ENCODE measurements around the gene ADAM23. TPM values are rescaled to one million over a fixed set of nuclear protein-coding genes. Genes with fewer than 3 reads are reported as not detected.

The ADAM23 gene
- total RNA-seq, 2 donors from 2014 or later: 2.2 to 3.3 TPM

DNA sequence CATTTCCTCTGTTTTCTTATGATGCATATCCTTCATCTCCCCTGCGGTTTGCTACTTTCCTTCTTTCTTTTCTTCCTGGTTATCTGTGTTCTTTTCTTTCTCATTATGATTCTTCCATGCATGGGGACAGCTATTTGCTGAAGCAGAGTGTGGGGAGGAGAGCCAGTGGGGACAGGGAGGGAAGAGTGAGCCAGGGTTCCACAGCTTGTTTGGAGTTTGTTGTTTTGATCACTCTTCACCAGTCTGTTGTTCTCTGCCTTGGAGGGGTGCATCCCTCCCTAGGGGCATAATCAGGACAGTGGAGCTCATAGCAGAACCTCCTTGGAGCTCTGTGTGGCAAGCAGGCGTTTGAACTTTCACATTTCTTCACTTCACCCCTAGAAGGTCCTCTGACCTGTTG, 68.0 kb downstream of the ADAM23 start:
- no peak overlapping the region for H3K4me3 Mint-ChIP-seq
- H3K4me1 Mint-ChIP-seq: peaks cover 12% of the 10 kb centered on the region
- H3K36me3 Mint-ChIP-seq (ENCODE audit: low read depth): no peaks in the 10 kb centered on the region
- H3K27me3 Mint-ChIP-seq: peaks cover 3% of the 10 kb centered on the region
- no peaks in the 10 kb centered on the region for H3K9me3 Mint-ChIP-seq
- peak; percentile 21 for ATAC-seq (replicated peaks)
- no peak overlapping the region for H3K27ac Mint-ChIP-seq

DNA sequence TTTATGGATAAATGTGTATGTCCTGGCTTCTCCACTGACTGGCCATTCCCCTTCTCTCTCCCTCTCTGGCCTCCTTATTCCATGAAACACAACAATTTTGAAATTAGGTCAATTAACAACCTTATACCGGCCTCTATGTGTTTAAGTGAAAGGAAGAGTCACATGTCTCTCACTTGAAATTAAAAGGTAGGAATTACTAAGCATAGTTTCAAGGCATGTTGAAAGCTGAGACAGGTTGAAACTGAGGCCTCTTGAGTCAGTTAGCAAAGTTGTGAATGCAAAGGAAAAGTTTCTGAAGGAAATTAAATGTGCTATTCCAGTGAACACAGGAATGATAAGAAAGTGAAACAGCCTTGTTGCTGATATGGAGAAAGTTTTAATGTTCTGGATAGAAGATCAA, 69.7 kb downstream of the ADAM23 start:
- peaks cover 3% of the 10 kb centered on the region for H3K27me3 Mint-ChIP-seq
- no peaks in the 10 kb centered on the region for H3K9me3 Mint-ChIP-seq
- H3K27ac Mint-ChIP-seq: no peak overlapping the region
- peak overlapping the region; percentile 6 for H3K4me3 Mint-ChIP-seq
- ATAC-seq (replicated peaks): peak; percentile 83
- peaks cover 12% of the 10 kb centered on the region for H3K4me1 Mint-ChIP-seq
- H3K36me3 Mint-ChIP-seq (ENCODE audit: low read depth): no peaks in the 10 kb centered on the region

DNA sequence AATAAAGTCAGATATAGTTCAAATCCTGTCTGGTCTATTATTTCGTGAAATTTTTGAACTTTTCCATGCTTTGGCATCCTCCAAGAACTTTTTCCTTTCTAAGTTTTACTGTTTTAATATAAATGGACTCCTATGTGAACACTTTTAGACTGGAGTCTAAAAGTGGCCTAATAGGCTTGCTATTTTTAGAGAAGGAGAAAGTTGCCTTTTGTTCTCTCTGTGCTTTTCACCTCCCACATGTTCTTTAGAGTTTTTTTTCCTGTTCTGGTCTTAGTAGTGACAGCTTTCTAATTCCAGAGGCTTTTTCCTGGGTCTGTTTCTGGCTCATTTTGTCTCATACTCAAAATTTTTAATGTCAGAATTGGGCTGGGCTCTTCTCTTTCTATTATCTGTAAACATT, 72.2 kb downstream of the ADAM23 start:
- no peak for ATAC-seq (replicated peaks)
- Mint-ChIP-seq H3K36me3 (ENCODE audit: low read depth) (no peaks in the 10 kb centered on the region), H3K27me3 (peaks cover 5% of the 10 kb centered on the region), H3K4me1 (peaks cover 12% of the 10 kb centered on the region), H3K9me3 (no peaks in the 10 kb centered on the region), H3K4me3 (no peak overlapping the region), H3K27ac (no peak overlapping the region)

DNA sequence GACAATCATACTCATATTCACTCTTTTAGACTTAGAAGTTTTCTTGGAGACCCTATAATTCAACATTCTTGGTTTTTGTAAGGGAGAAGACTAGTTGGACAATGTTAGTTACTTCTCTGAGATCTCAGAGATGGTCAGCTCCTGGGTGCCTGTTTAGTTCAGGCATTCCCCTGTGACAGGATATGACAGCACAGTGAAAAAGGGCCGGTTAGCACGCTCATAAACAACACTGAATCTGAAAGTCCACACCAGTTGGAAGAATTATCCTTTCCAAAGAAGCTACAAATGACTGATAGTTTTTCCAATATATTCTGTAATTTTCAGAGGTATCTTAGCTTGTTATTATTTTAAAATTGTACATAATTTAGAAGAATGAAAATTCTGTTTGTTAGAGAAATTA, 75.7 kb downstream of the ADAM23 start:
- Mint-ChIP-seq H3K9me3 (no peaks in the 10 kb centered on the region), H3K4me1 (no peaks in the 10 kb centered on the region), H3K4me3 (peak overlapping the region; percentile 22), H3K27ac (no peak overlapping the region), H3K27me3 (peaks cover 3% of the 10 kb centered on the region), H3K36me3 (ENCODE audit: low read depth) (no peaks in the 10 kb centered on the region)
- peak; percentile 73 for ATAC-seq (replicated peaks)

DNA sequence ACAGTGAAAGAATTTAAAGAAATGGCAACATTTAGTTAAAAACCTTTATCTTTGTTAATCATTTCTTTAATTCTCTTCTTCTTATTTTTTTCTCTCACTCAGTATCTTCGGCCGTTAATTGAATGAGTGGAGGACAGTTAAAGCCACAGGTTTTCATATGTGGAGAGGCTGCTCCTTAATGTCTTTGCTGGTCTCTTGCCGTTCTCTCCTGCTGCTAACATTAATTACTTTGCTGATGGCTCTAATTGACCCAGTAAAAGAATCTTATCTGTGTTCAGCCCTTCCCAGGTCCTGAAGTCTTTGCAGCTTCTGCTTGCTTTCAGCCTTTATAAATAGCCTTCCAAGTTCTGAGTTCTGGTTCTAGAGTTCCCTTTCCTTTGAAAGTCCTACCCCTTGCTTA, 77.1 kb downstream of the ADAM23 start:
- Mint-ChIP-seq H3K36me3 (ENCODE audit: low read depth) (no peaks in the 10 kb centered on the region), H3K27me3 (peaks cover 3% of the 10 kb centered on the region), H3K9me3 (no peaks in the 10 kb centered on the region), H3K4me1 (no peaks in the 10 kb centered on the region), H3K4me3 (no peak overlapping the region), H3K27ac (no peak overlapping the region)
- ATAC-seq (replicated peaks): no peak

DNA sequence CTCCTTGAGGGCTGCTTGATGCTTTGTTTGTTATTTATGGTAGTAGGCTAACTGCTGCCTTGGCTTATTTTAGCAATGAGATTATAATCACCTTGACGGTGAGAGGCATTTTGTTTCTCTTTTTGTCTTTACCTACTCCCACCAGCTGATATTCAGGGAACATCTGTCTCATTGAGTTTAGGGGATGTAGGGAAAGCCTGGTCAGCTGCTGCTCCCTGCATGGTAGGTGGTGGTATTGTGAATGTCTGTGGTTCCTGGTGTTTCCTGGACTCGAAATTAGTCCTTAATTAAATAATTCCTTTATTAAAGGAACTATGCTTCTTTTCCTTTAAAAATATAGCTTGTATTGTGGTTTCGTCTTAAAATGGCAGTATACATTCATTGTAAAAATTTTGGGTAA, 77.8 kb downstream of the ADAM23 start:
- ATAC-seq (replicated peaks): no peak
- H3K4me1 Mint-ChIP-seq: no peaks in the 10 kb centered on the region
- H3K27me3 Mint-ChIP-seq: peaks cover 3% of the 10 kb centered on the region
- no peak overlapping the region for H3K27ac Mint-ChIP-seq
- H3K36me3 Mint-ChIP-seq (ENCODE audit: low read depth): no peaks in the 10 kb centered on the region
- H3K4me3 Mint-ChIP-seq: no peak overlapping the region
- no peaks in the 10 kb centered on the region for H3K9me3 Mint-ChIP-seq

DNA sequence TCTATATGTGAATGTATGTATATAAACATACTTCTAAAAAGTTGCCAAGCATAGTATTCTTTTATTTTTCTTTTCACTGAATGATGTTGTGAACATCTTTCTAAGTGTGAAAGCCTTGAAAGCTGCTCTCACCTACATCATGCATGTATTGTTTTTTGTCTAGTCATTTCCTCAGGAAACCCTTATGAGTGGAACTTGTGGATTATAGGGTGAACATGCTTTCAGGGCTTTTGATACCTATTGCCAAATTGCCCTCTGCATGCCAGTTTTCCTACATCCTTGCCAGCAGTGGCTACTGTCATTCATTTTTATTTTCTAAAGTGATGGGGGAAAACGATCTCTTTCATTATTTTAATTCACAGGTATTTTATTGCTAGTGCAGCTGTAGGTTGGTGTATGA, 78.3 kb downstream of the ADAM23 start:
- Mint-ChIP-seq H3K9me3 (no peaks in the 10 kb centered on the region), H3K36me3 (ENCODE audit: low read depth) (no peaks in the 10 kb centered on the region), H3K27ac (no peak overlapping the region), H3K4me3 (no peak overlapping the region), H3K4me1 (no peaks in the 10 kb centered on the region), H3K27me3 (peaks cover 3% of the 10 kb centered on the region)
- ATAC-seq (replicated peaks): peak; percentile 73

DNA sequence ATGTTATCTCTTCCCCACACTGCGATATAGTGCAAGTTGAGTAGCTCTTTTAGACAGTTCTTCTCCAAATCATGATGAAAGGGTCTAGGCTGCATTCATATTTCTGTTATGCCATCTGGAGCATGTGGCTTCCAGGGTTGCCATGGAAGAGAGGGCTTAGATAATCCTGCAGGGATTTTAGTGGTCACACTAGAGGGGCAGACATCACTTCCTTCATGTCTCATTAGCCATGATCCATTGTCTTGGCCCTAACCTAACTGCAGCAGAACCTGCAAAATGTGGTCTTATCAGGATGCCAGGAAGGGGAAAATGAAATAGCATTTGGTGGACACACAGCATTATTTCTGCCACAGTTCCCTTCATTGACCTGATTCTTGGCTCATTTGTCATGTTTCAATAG, 83.1 kb downstream of the ADAM23 start:
- H3K27ac Mint-ChIP-seq: no peak overlapping the region
- no peaks in the 10 kb centered on the region for H3K36me3 Mint-ChIP-seq (ENCODE audit: low read depth)
- H3K27me3 Mint-ChIP-seq: no peaks in the 10 kb centered on the region
- no peak overlapping the region for H3K4me3 Mint-ChIP-seq
- no peak for ATAC-seq (replicated peaks)
- no peaks in the 10 kb centered on the region for H3K9me3 Mint-ChIP-seq
- H3K4me1 Mint-ChIP-seq: peaks cover 13% of the 10 kb centered on the region

DNA sequence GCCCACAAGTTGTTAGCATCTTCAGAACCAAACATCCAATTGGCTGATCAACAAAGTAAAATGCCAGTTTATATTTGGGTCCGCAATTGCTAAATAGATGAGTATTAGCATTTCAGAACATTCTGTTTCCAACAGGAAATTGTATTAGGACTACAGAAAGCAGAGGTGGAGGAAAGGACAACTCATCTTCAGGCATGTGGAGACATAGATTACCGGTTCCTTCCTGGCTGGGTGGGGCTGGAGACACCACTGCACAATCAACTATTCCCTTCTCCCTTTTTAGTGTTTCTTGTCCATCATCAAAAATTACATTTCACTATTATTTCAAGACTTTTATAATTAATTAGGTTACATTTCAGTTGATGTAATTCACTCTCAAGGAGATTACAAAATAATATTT, 83.8 kb downstream of the ADAM23 start:
- Mint-ChIP-seq H3K27me3 (no peaks in the 10 kb centered on the region), H3K4me3 (no peak overlapping the region), H3K36me3 (ENCODE audit: low read depth) (no peaks in the 10 kb centered on the region), H3K27ac (no peak overlapping the region), H3K9me3 (no peaks in the 10 kb centered on the region), H3K4me1 (peaks cover 13% of the 10 kb centered on the region)
- ATAC-seq (replicated peaks): no peak

DNA sequence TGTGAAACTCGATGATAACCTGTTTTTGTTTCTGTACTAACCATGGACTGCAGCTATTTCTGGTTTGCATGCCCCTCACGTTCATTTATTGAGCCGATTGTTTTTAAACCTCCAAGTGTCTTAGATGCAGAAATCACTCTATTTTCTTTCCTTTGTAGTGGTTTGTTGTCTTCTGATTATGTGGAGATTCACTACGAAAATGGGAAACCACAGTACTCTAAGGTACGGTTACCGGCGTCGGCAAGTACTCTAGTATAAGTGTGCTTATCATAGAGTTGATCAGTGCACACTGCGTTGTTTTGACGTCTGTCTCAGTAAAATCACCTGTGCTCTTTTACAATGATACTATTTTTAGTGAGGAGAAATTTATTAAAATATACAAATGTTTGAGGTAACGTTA, 87.4 kb downstream of the ADAM23 start:
- peak; percentile 98 for ATAC-seq (replicated peaks)
- Mint-ChIP-seq H3K9me3 (no peaks in the 10 kb centered on the region), H3K4me3 (peak overlapping the region; percentile 67), H3K27ac (peak overlapping the region; percentile 16), H3K36me3 (ENCODE audit: low read depth) (no peaks in the 10 kb centered on the region), H3K4me1 (peaks cover 19% of the 10 kb centered on the region), H3K27me3 (no peaks in the 10 kb centered on the region)

DNA sequence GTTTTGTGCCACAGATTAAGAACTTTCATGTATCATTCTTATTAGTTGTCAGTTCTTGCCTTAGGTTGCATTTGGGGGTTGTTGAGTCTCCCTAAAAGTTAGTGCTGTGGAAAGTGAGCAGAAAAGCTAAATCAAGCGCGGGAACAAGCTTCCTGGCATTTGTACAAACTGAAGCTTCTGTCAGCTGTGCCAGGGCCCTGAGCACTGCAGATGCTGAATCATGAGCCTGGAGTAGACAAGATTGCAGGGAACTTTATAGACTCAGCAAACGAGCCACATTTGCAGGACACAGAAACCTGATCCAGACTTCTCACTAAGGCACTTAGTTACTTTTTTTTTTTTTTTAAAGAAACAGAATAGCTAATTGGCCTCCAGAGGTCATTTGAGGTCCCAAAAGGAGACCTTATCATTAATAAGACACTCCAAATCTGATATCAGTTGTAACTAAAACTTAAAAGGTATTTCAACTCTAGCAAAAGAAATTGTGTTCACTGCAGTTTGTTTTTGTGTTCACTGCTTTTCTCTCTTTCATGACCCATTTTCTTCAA, 88.7 kb downstream of the ADAM23 start:
- no peak overlapping the region for H3K4me3 Mint-ChIP-seq
- H3K9me3 Mint-ChIP-seq: no peaks in the 10 kb centered on the region
- no peak for ATAC-seq (replicated peaks)
- no peaks in the 10 kb centered on the region for H3K36me3 Mint-ChIP-seq (ENCODE audit: low read depth)
- no peaks in the 10 kb centered on the region for H3K27me3 Mint-ChIP-seq
- peaks cover 21% of the 10 kb centered on the region for H3K4me1 Mint-ChIP-seq
- H3K27ac Mint-ChIP-seq: no peak overlapping the region

DNA sequence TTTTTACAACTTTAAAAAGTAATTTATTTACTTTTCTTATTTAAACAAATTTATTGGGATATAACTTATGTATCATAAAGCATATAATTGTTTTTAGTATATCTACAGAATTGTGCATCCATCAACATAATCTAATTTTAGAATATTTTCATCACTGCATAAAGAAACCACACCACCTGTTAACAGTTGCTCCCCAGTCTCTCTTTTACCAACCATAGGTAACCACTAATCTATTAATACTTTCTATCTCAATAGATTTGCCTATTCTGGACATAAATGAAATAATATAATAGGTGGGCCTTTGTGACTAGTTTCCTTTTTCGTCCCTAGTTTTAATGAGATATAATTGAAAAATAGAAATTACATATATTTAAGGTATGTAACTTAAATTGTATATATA, 90.6 kb downstream of the ADAM23 start:
- Mint-ChIP-seq H3K9me3 (no peaks in the 10 kb centered on the region), H3K4me3 (no peak overlapping the region), H3K27me3 (no peaks in the 10 kb centered on the region), H3K4me1 (peaks cover 25% of the 10 kb centered on the region), H3K36me3 (ENCODE audit: low read depth) (no peaks in the 10 kb centered on the region), H3K27ac (no peak overlapping the region)
- no peak for ATAC-seq (replicated peaks)

DNA sequence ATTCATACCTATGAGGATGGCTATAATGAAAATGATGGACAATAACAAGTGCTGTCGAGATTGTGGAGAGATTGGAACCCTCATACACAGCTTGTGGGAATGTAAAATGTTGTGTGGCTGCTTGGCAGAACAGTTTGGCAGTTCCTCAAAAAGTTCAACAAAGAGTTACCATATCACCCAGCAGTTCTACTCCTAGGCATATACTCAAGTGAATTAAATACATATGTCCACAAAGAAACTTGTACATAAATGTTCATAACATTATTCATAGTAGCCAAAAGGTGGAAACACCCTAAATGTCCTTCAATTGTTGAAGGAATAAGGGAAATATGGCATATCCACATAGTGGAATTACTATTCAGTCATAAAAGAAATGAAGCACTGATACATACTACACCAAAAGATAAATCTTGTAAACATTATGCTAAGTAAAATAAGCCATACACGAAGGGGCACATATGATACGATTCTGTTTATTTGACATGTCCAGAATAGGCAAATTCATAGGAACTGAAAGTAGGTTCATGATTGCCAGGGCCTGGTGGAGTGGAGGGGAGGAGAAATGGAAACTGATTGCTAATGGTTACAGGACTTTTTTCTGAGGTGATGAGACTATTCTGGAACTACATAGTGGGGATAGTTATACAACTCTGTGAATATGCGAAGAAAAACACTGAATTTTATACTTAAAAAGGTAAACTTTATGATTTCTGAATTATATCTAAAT, 92.1 kb downstream of the ADAM23 start:
- Mint-ChIP-seq H3K36me3 (ENCODE audit: low read depth) (no peaks in the 10 kb centered on the region), H3K27ac (no peak overlapping the region), H3K9me3 (no peaks in the 10 kb centered on the region), H3K4me1 (peaks cover 21% of the 10 kb centered on the region), H3K4me3 (no peak overlapping the region), H3K27me3 (no peaks in the 10 kb centered on the region)
- ATAC-seq (replicated peaks): no peak

DNA sequence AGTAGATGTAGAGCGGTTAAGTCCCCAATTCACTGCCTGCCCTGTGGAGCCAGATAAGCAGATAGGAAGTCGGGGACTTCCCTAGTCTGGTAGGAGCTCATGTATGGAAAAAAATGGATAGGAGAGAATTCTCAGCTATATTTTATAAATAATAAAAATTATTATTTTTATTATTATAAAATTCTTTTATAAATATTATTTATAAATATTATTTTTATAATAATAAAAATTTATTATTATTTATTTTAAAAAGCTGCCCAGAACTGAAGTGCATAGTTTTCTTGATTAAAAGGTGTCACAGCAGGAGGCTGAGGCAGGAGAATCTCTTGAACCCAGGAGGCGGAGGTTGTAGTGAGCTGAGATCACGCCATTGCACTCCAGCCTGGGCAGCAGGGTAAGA, 97.4 kb downstream of the ADAM23 start:
- no peaks in the 10 kb centered on the region for H3K9me3 Mint-ChIP-seq
- ATAC-seq (replicated peaks): no peak
- H3K4me3 Mint-ChIP-seq: peak overlapping the region; percentile 11
- no peaks in the 10 kb centered on the region for H3K27me3 Mint-ChIP-seq
- H3K4me1 Mint-ChIP-seq: peaks cover 17% of the 10 kb centered on the region
- H3K27ac Mint-ChIP-seq: no peak overlapping the region
- H3K36me3 Mint-ChIP-seq (ENCODE audit: low read depth): no peaks in the 10 kb centered on the region

DNA sequence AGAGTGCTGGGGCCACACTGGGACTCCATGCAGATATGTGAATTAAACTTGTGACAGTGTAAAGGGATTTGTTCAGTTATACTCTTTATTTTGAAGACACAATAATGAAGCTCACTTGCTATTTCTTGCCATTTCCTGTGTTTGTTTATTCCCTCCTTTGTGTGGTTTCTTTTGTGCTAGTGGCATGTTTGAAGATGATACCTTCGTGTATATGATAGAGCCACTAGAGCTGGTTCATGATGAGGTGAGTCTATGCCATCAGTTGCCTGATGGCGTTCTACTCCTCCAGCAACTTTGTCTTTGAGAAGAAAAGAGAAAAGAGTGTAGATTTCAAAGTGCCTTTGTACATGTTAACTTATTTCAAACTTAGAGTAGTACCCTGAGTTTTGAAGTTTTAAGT, 99.7 kb downstream of the ADAM23 start:
- Mint-ChIP-seq H3K4me3 (peak overlapping the region; percentile 20), H3K9me3 (no peaks in the 10 kb centered on the region), H3K36me3 (ENCODE audit: low read depth) (no peaks in the 10 kb centered on the region), H3K27me3 (no peaks in the 10 kb centered on the region), H3K4me1 (peaks cover 11% of the 10 kb centered on the region), H3K27ac (peak overlapping the region; percentile 11)
- no peak for ATAC-seq (replicated peaks)
